GM18519 (cell line): ENCODE results near the gene ISG20L2.

Experiments used
- ATAC-seq: cut with Tn5 transposase; IDR thresholded peaks from one replicate; pipeline ENCODE4 v1.9.1; 2021; ENCODE audit warnings: mild to moderate bottlenecking, moderate library complexity; ENCODE audit not compliant: unreplicated experiment, low FRiP score

The ISG20L2 gene

GRCh38 chr1:156708218-156708661 lies 20.3 kb downstream of the ISG20L2 start:
- ATAC-seq, result no peak

DNA sequence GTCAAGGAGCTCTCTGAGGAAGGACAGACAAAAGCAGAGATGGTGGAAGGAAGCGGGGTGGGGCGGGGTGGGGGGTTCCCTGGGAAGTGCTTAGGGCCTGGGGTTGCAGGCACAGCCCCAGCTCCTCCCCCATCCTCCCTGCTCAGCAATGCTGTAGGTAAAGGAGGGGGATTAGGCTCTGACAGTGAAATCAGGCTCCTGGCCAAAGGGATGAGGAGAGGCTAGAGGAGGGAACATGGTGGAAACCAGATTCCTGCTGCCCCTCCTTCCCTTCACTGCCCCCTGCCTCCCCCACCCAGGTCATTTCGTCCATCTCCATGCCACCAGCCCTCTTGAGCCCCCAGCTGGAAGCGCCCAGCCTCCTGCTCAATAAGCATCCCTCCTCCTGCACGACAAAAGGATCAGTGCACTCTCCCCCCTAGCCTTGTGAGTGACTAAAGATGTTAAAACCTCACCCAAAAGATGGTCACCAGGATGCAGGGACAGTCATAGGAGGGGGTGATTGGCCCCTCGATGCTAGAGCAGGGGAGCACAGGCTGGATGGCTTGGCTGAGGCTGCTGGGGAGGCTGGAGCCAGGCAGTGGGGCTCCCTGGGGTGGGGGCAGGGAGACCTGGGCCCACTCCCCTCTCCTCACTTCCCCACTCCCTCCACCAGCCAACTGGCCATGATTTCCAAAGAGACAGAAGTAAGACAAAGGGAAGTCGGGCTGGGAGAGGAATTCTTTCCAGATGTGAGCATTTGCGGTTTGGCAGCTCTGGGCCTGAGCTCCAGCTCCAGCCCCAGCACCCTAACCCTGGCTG lies 20.9 kb downstream of the ISG20L2 start:
- no peak for ATAC-seq

- no peak for ATAC-seq
Observed at GRCh38 chr1:156706657-156707416, 21.7 kb downstream of the ISG20L2 start.

DNA sequence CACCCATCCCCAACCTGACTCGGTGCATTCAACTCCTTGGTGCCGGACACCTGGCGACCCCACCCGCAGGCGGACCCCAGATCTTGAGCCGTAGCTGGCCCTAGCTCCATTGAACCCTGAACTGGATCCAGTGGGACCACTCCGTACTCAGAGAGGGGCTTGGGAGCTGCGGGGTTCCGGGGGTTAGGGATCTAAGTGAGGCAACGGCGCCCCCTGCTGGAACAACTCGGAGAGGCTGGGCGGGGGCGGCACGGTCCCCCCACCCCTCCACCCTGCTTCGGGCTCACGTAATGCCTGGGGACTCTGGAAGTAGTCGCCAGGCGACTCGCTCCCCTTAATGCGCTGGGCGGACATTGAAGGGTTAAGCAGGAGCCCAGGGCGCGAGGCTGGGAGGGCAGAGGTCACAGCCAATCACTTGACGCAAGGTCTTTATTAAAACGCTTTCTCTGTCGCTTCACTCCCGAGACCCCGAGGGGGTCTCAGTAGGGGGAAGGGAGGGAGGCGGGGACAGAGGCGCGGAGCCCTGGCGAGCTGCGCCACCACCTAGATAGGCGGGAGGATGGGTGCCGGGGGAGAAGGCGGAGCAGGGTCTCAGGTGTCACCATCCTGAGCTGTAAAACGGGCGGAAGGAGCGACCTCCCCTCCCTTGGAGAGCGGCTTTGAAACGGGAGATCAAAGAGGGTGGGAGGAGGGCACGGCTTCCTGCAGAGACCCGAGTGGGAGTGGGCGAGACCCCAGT lies 22.5 kb downstream of the ISG20L2 start:
- ATAC-seq, result no peak

DNA sequence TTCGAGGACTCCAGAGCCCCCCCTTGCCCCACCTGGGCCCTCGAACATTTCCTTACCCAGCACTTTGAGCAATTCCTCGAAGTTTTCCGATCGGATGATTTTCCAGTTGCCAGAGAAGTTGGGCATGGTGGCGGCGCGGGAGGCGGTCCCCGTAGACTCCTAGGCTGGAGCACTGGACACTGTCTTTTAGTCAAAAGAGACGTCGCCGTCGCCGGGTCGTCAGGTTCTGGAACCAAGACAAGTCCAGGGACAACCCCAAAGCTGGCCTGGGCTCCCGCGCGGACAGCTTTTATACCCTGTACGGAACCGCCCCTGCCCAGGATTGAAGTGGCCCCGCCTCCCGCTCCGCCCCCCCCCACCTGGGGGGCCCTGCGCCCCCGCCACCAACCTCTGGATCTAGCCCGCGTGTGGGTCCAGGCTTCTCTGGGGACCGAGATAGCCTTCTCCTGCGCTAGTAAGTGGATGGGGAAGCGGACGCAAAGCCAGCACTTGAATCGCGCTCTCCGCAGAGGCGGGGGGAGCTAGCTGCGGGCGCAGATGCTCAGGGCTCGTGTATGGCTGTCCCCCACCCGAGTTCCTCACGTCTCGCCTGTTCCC lies 23.1 kb downstream of the ISG20L2 start, which contains the start of gene CRABP2:
CRABP2 (minus strand) TSS at position 263 of the 597 bp plus-strand sequence; CDS start at position 126, 137 bp downstream.
- no peak for ATAC-seq

- no peak for ATAC-seq
Observed at GRCh38 chr1:156704930-156705320, 23.6 kb downstream of the ISG20L2 start.

- ATAC-seq, result no peak
Observed at GRCh38 chr1:156704166-156704711, 24.3 kb downstream of the ISG20L2 start.

DNA sequence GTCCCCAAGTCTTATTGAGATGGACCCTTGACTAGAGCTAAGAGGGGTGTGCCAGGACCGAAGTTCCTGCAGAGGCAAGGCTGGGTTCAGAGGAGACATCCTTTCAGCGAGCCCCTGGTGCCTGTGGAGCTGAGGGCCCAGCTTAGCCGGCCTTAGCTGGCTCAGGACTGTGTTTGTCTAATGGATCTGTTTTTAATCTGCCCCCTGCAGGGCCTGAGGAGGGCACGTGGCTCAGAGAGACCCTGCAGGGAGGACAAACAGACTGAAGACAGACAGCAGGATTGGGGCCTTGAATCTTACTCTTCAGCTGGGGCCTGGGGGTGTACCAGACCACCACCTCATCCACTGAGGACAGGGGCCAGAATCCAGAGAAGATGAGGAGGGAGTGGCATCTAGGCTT lies 24.8 kb downstream of the ISG20L2 start:
- ATAC-seq, result no peak

DNA sequence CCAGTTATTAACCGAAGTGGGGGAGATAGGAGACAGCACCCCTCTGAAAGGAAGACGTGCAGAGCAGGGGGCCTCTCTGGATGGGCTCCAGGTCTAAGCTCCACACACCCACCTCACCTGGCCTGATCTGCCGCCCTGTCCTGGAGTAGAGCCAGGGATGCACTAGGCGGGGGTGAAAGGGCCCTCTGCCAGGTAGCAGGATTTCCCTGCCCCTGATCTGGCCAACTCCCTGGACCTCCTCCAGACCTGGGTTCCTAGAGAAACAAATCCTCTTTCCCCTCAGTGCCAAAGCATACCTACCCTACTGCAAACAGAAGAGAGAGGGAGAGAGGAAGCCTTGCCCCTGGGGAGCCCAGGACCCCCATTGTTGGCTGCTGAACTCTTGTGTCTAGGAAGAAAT lies 25.2 kb downstream of the ISG20L2 start:
- no peak for ATAC-seq

GRCh38 chr1:156700736-156701531 lies 27.6 kb downstream of the ISG20L2 start:
- ATAC-seq, result no peak

- ATAC-seq, result no peak
Observed at GRCh38 chr1:156698995-156699394, 29.6 kb downstream of the ISG20L2 start.

DNA sequence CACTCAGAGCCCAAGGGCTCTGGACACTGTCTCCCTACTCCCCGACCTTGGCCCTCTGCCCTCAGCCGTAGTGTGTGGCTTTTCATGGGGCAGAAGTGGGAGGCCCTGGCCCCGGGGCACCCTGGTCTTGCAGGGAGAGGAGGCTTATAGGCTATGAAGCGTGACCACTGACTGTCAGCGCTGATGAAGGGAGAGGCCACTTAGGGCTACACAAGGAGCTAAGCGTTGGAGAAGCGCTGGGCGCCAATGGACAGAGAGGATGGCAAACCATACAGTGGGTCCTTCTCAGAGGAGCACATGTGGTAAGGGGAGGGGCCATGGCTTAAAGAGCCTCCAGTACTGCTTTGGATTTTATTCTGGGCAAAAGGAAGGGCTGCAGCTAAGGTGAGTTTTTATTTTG lies 31.1 kb downstream of the ISG20L2 start:
- no peak for ATAC-seq

- ATAC-seq, result no peak
Observed at GRCh38 chr1:156696755-156697154, 31.8 kb downstream of the ISG20L2 start.

DNA sequence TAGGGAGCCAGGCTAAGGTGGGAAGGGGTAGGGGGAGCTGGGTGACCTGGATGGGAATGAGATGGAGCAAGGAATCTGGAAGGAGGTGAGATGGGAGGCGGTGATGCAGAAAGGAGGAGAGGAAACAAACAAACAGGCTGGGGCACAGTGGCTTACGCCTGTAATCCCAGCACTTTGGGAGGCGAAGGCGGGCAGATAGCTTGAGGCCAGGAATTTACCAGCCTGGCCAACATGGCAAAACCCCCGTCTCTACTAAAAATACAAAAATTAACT lies 33.9 kb downstream of the ISG20L2 start:
- no peak for ATAC-seq

GRCh38 chr1:156693848-156694689 lies 34.5 kb downstream of the ISG20L2 start:
- ATAC-seq, result no peak

- ATAC-seq, result no peak
Observed at GRCh38 chr1:156692925-156693847, 35.4 kb downstream of the ISG20L2 start.

- ATAC-seq, result no peak
Observed at GRCh38 chr1:156692441-156692924, 36.1 kb downstream of the ISG20L2 start.
